SK-N-SH (cell line): Measurements from ENCODE around the gene INTU. TPM values are rescaled to one million over a fixed set of nuclear protein-coding genes. Genes with fewer than 3 reads are reported as not detected.

ENCODE experiments used
- CTCF ChIA-PET: fragments of 300-600, 350-600 bp; formaldehyde crosslinking; extraction: SDS; loops from one replicate; lab custom pipeline; 2021; lab: Yijun Ruan, JAX
- POLR2A ChIA-PET: fragments of 350-600 bp; sonication (Branson Sonifier 250); formaldehyde crosslinking; extraction: SDS; loops from one replicate; lab custom pipeline; 2020; ENCODE audit warnings: antibody characterized with exemption, inconsistent platforms; lab: Yijun Ruan, JAX
- DNase-seq: peaks from one replicate; pipeline ENCODE4 v3.0.0; 2012
- H2AFZ ChIP-seq: fragments of 200-600 bp; sonication (generic); 2 replicates; pipeline ENCODE4 v1.8.1; 2016; ENCODE audit warnings: antibody characterized with exemption, mild to moderate bottlenecking, low read depth
- H3F3A ChIP-seq: fragments of 200-600 bp; sonication (generic); replicated peaks from 2 replicates; pipeline ENCODE3; 2016; ENCODE audit warnings: antibody characterized with exemption, mild to moderate bottlenecking; ENCODE audit not compliant: insufficient read depth
- H3K27ac ChIP-seq, 2 experiments: fragments of 200-500 bp in 1 of 2; fragments of 200-600 bp in 1 of 2; sonication (Bioruptor generic) in 1 of 2; sonication (generic), shearing (Covaris generic) in 1 of 2; 2 replicates each; pipeline versions ENCODE4 v1.5.1 to v1.6.1; 2014 to 2016; ENCODE audit warnings: low read depth in 2 of 2, inconsistent platforms in 1 of 2, low read length in 1 of 2, mild to moderate bottlenecking in 1 of 2, mixed read lengths in 1 of 2
- H3K27me3 ChIP-seq: fragments of 200-600 bp; sonication (generic), shearing (Covaris generic); 2 replicates; pipeline ENCODE4 v1.6.1; 2016; ENCODE audit warnings: mixed run types; ENCODE audit not compliant: insufficient read depth
- H3K36me3 ChIP-seq, 2 experiments: fragments of 200-500 bp in 1 of 2; fragments of 200-600 bp in 1 of 2; sonication (Bioruptor generic) in 1 of 2; sonication (generic) in 1 of 2; replicated peaks in 1 of 2; 2 replicates each; pipeline versions ENCODE3 to v1.5.1; 2014 to 2016; ENCODE audit warnings: low read length in 1 of 2, mild to moderate bottlenecking in 1 of 2; ENCODE audit not compliant: insufficient read depth in 2 of 2, control insufficient read depth in 1 of 2
- H3K4me1 ChIP-seq, 2 experiments: fragments of 200-500 bp in 1 of 2; fragments of 200-600 bp in 1 of 2; sonication (Bioruptor generic) in 1 of 2; sonication (generic), shearing (Covaris generic) in 1 of 2; 2 replicates each; pipeline versions ENCODE4 v1.5.1 to v1.6.1; 2014 to 2016; ENCODE audit warnings: low read depth in 1 of 2, low read length in 1 of 2, mixed run types in 1 of 2; ENCODE audit not compliant: insufficient read depth in 2 of 2, control insufficient read depth in 1 of 2
- H3K4me2 ChIP-seq: fragments of 200-600 bp; sonication (generic), shearing (Covaris generic); 2 replicates; pipeline ENCODE4 v1.6.1; 2017; ENCODE audit warnings: mixed run types
- H3K4me3 ChIP-seq, 2 experiments: fragments of 200-500 bp in 1 of 2; fragments of 200-600 bp in 1 of 2; sonication (Bioruptor generic) in 1 of 2; sonication (generic), shearing (Covaris generic) in 1 of 2; 2 replicates each; pipeline versions ENCODE4 v1.5.1 to v1.8.1; 2014 to 2016; ENCODE audit warnings: low read depth in 2 of 2, inconsistent platforms in 1 of 2, low read length in 1 of 2, mild to moderate bottlenecking in 1 of 2, mixed read lengths in 1 of 2, moderate library complexity in 1 of 2
- H3K79me2 ChIP-seq: fragments of 200-600 bp; sonication (generic); 2 replicates; pipeline ENCODE4 v1.8.1; 2017; ENCODE audit warnings: mild to moderate bottlenecking; ENCODE audit not compliant: insufficient read depth
- H3K9ac ChIP-seq: fragments of 200-600 bp; sonication (generic); 2 replicates; pipeline ENCODE4 v1.6.1; 2017; ENCODE audit warnings: mixed run types
- H3K9me2 ChIP-seq: fragments of 200-600 bp; sonication (generic); 2 replicates; pipeline ENCODE4 v1.6.1; 2017; ENCODE audit warnings: mixed run types
- H3K9me3 ChIP-seq: fragments of 200-600 bp; sonication (generic); 2 replicates; pipeline ENCODE4 v1.6.1; 2017; ENCODE audit warnings: mixed run types, mild to moderate bottlenecking, moderate library complexity
- H4K20me1 ChIP-seq: fragments of 200-600 bp; sonication (generic); 2 replicates; pipeline ENCODE4 v1.6.1; 2017; ENCODE audit warnings: mild to moderate bottlenecking, mixed run types; ENCODE audit not compliant: insufficient read depth
- CHD2 ChIP-seq: fragments of 150-350 bp; IDR thresholded peaks from 2 replicates; pipeline ENCODE4 v1.6.1; 2018; ENCODE audit warnings: low read length; ENCODE audit not compliant: partially characterized antibody
- CTCF ChIP-seq: fragments of 200-600 bp; sonication (generic); IDR thresholded peaks from 2 replicates; pipeline ENCODE4 v1.6.1; 2017; ENCODE audit warnings: antibody characterized with exemption, mild to moderate bottlenecking, moderate library complexity
- ELF1 ChIP-seq: IDR thresholded peaks from 2 replicates; pipeline ENCODE4 v1.4.0; 2012
- EZH2phosphoT487 ChIP-seq: fragments of 200-600 bp; sonication (generic); IDR thresholded peaks from 2 replicates; pipeline ENCODE4 v1.6.1; 2017; ENCODE audit warnings: low read depth, mixed run types, mild to moderate bottlenecking, antibody characterized with exemption, moderate library complexity, borderline replicate concordance
- FOSL2 ChIP-seq: IDR thresholded peaks from 2 replicates; pipeline ENCODE4 v1.4.0; 2012; ENCODE audit warnings: low read depth, mild to moderate bottlenecking, moderate library complexity, borderline replicate concordance
- FOXJ3 ChIP-seq: sonication (generic); formaldehyde crosslinking; IDR thresholded peaks from 2 replicates; pipeline ENCODE4 v1.5.1; 2020; ENCODE audit warnings: mild to moderate bottlenecking, missing genetic modification reagents
- GABPA ChIP-seq: IDR thresholded peaks from 2 replicates; pipeline ENCODE4 v1.4.0; 2012; ENCODE audit warnings: low read depth, mild to moderate bottlenecking
- GATA2 ChIP-seq: sonication (generic); formaldehyde crosslinking; IDR thresholded peaks from 2 replicates; pipeline ENCODE4 v1.5.0; 2020; ENCODE audit warnings: mild to moderate bottlenecking, missing genetic modification reagents
- JUND ChIP-seq: IDR thresholded peaks from 2 replicates; pipeline ENCODE4 v1.4.0; 2012
- MAX ChIP-seq: IDR thresholded peaks from 2 replicates; pipeline ENCODE4 v1.4.0; 2012; ENCODE audit warnings: low read depth
- MEF2A ChIP-seq: IDR thresholded peaks from 2 replicates; pipeline ENCODE4 v1.4.0; 2012; ENCODE audit warnings: low read depth, borderline replicate concordance
- MXI1 ChIP-seq: IDR thresholded peaks from 2 replicates; pipeline ENCODE4 v1.6.1; 2012; ENCODE audit warnings: mild to moderate bottlenecking, low read depth, low read length, improper control_type of control experiment
- RAD21 ChIP-seq: IDR thresholded peaks from 2 replicates; pipeline ENCODE4 v1.6.1; 2012; ENCODE audit warnings: mild to moderate bottlenecking, low read length
- REST ChIP-seq: IDR thresholded peaks from 2 replicates; pipeline ENCODE4 v1.6.1; 2012; ENCODE audit warnings: mild to moderate bottlenecking, low read depth, low read length, moderate library complexity
- RXRA ChIP-seq: IDR thresholded peaks from 2 replicates; pipeline ENCODE4 v1.4.0; 2012; ENCODE audit warnings: low read depth, mild to moderate bottlenecking, borderline replicate concordance
- SMC3 ChIP-seq: IDR thresholded peaks from 2 replicates; pipeline ENCODE4 v1.6.1; 2012; ENCODE audit warnings: low read depth, low read length, improper control_type of control experiment
- TEAD4 ChIP-seq: IDR thresholded peaks from 2 replicates; pipeline ENCODE4 v1.4.0; 2012; ENCODE audit warnings: mild to moderate bottlenecking, borderline replicate concordance; ENCODE audit not compliant: insufficient read depth
- USF1 ChIP-seq: IDR thresholded peaks from 2 replicates; pipeline ENCODE4 v1.4.0; 2012; ENCODE audit warnings: low read depth, borderline replicate concordance
- YY1 ChIP-seq: IDR thresholded peaks from 2 replicates; pipeline ENCODE4 v1.4.0; 2012; ENCODE audit warnings: low read depth, mild to moderate bottlenecking
- ZBTB33 ChIP-seq: IDR thresholded peaks from 2 replicates; pipeline ENCODE4 v1.4.0; 2012; ENCODE audit warnings: low read depth, borderline replicate concordance
- WGBS: methylation state at CpG from one replicate; pipeline ENCODE4 v1.1.6; 2017; ENCODE audit warnings: low lambda C conversion rate; 5-methylcytosine and 5-hydroxymethylcytosine counted together
- polyA plus RNA-seq, 3 experiments: library from polyadenylated mRNA; depleted of rRNA; stranded (reverse); fragments of >200 nt; gene quantifications; 2 replicates each; pipeline ENCODE4 v1.2.3, GENCODE V29; 2012

INTU gene
- polyA plus RNA-seq, 1 of the 3 experiments (the other 2 are of a cell fraction) = 3.3 TPM

GRCh38 chr4:127732623-127733328 lies 100.0 kb downstream of the INTU start:
- Histone ChIP-seq H3K4me2 (no peak overlapping the region), H3K9me3 (no peaks in the 10 kb centered on the region), H3K9ac (no peak overlapping the region), H3K27me3 (no peaks in the 10 kb centered on the region), H3F3A (no peaks in the 10 kb centered on the region), H3K4me1 (no peaks in the 10 kb centered on the region), H2AFZ (no peak overlapping the region), H3K36me3 (no peaks in the 10 kb centered on the region), H3K79me2 (no peaks in the 10 kb centered on the region), H3K27ac (no peak overlapping the region)
- 18% methylated on average over 8 of the region's 8 CpGs for WGBS
- POLR2A ChIA-PET = no interaction called here
- DNase-seq = peak; percentile 72
- TF ChIP-seq CTCF (peak; percentile 78), TEAD4 (no peak), SMC3 (peak; percentile 30), FOSL2 (no peak), RAD21 (peak; percentile 80), MXI1 (no peak)
- TF ChIP-seq, all 33 proteins: peak for 3
- no peak overlapping the region for H3K4me3 ChIP-seq
- CTCF ChIA-PET = interaction anchor here (0.5 to 3.9 kb wide), 51 partner anchors 10 to 1015 kb away, joined by 3 to 104 read pairs (median 4); partner anchors contain the start of gene INTU
- no peaks in the 10 kb centered on the region for H3K9me2 ChIP-seq
- H4K20me1 ChIP-seq = no peaks in the 10 kb centered on the region

- Histone ChIP-seq H3K27me3 (no peaks in the 10 kb centered on the region), H3K36me3 (no peaks in the 10 kb centered on the region), H3K9me3 (no peaks in the 10 kb centered on the region), H4K20me1 (no peaks in the 10 kb centered on the region), H3K4me3 (no peak overlapping the region), H3K9ac (no peak overlapping the region), H3K27ac (no peak overlapping the region), H3F3A (no peaks in the 10 kb centered on the region), H3K79me2 (no peaks in the 10 kb centered on the region), H3K4me2 (no peak overlapping the region), H3K4me1 (no peaks in the 10 kb centered on the region), H2AFZ (no peak overlapping the region), H3K9me2 (no peaks in the 10 kb centered on the region)
- ChIA-PET CTCF (interaction anchor here (1.4 kb wide), 1 partner anchor 132 kb away, joined by 4 read pairs; no protein-coding TSS in a partner anchor), POLR2A (no interaction called here)
- DNase-seq = no peak
- WGBS = 87% methylated on average over 2 of the region's 2 CpGs
- TF ChIP-seq USF1 (no peak), CHD2 (no peak), JUND (no peak), REST (no peak), GATA2 (no peak), ZBTB33 (no peak), MEF2A (no peak), GABPA (no peak), ELF1 (no peak), FOXJ3 (CRISPR knock-in tag) (no peak), FOSL2 (no peak), MAX (no peak), RXRA (no peak), EZH2phosphoT487 (no peak), YY1 (no peak)
Observed at GRCh38 chr4:127734976-127735375, 102.2 kb downstream of the INTU start.
